Heart left ventricle (tissue), 13 donors: Measurements from ENCODE around the gene VGLL4.

ENCODE experiments used
- CTCF ChIP-seq, 12 donors: fragments of 200-600 bp; sonication (generic) in 4 of 12; IDR thresholded peaks; one replicate each; pipeline versions ENCODE4 v1.5.0 to v1.8.0; 2018 to 2022; ENCODE audit warnings: antibody characterized with exemption in 12 of 12, mild to moderate bottlenecking in 5 of 12
- POLR2A ChIP-seq, 2 donors: fragments of 450-650 bp; IDR thresholded peaks; one replicate each; pipeline ENCODE4 v1.6.1; 2017; ENCODE audit warnings: antibody characterized with exemption in 2 of 2, mild to moderate bottlenecking in 2 of 2, moderate library complexity in 2 of 2
- donor health status: ischemic (EF 13 %, LVEDD 7.1; RV severe dilation, severe dysfunction).
- donor health status: DM: no; HTN: yes; CAD: no.
- donor health status: DM: no; HTN: no; CAD: no.
- donor health status: ischemic (EF 25% LVEDD 6.9; RV normal size, moderate dysfunction).
- donor health status: ischemic (EF 25% LVEDD 5.7; RV mildly dilated, moderate dysfunction).
- donor health status: ischemic (EF 35%, LVEDD 5.7; RV mildly dilated, moderate dysfunction).
- donor health status: nonischemic (EF 11% LVEDD 7.7; RV severe dilation, severe dysfunction).
- donor health status: DM: yes; HTN: yes; CAD: no.
- donor health status: PGD.
- donor health status: ischemic (EF 29% LVEDD 5.4; RV normal size, mild dysfunction).
- donor health status: nonischemic (EF 23%, LVEDD 6.1; RV moderate dilation, normal function).

DNA sequence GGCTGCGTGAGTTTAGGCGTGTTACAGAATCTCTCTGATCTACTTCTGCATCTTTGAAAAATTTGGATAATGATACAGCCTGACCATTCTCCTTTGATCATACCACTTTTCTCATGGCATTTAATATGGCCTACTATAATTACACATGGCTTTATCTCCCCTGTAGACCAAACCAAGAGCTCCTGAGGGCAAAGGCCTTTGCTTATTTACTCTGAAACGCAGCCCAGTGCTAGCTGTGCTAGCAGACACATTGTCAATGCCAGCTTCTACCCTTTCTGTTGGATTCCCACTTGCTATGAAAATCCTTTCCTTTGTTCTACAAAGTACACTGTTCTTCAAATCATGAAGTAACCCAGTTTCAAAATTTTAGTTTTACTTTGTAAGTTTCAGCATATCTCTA is 16.5 kb upstream of the VGLL4 start:
- TF ChIP-seq CTCF (IDR thresholded peaks at IDR 0.05): no peak
- no peak for TF ChIP-seq POLR2A (IDR thresholded peaks at IDR 0.05)
